ENCODE data around the gene LSS. TPM values are rescaled to one million over a fixed set of nuclear protein-coding genes. Genes with fewer than 3 reads are reported as not detected.

Gene LSS
- total RNA-seq, 1 donor from 2014 or later = 43.7 TPM

DNA sequence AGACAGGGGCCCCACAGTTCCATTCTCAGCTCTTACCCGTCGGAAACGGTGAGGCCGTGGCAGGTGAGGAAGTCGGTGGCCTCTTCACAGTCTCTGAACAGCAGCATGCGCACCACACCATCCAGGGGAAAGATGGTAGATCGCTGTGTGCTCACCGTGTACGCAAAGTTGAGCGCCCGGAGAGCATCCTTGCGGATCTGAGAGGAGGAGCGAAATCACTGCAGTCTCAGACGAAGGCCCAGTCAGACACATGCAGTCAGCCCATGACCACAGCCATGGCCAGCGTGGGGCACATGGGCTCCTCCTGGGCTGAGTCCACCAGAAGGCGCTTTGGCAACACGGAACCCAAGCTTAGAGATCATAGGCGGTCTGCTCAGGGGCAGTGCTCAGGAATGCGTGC, 38.4 kb upstream of the LSS start:
- Histone ChIP-seq H3K36me3 (ENCODE audit: control insufficient read depth, insufficient read depth, low read length) (peaks cover 34% of the 10 kb centered on the region), H3K4me3 (ENCODE audit: low read depth, low read length) (no peak overlapping the region), H3K27me3 (ENCODE audit: control insufficient read depth, insufficient read depth, low read length) (no peaks in the 10 kb centered on the region)
- no peak for TF ChIP-seq CTCF (IDR thresholded peaks at IDR 0.05; ENCODE audit: insufficient read depth, low read length, severe bottlenecking)
- no peak for DNase-seq (ENCODE audit: low read depth)
- no peak for FAIRE-seq

- Histone ChIP-seq H3K27me3 (ENCODE audit: control insufficient read depth, insufficient read depth, low read length) (no peaks in the 10 kb centered on the region), H3K36me3 (ENCODE audit: control insufficient read depth, insufficient read depth, low read length) (peaks cover 36% of the 10 kb centered on the region), H3K4me3 (ENCODE audit: low read depth, low read length) (no peak overlapping the region)
- FAIRE-seq = no peak
- TF ChIP-seq CTCF (IDR thresholded peaks at IDR 0.05; ENCODE audit: insufficient read depth, low read length, severe bottlenecking) = no peak
- DNase-seq (ENCODE audit: low read depth) = no peak
Observed at GRCh38 chr21:46265736-46266525, 37.4 kb upstream of the LSS start.

GRCh38 chr21:46264690-46265144, 36.1 kb upstream of the LSS start:
- no peak for TF ChIP-seq CTCF (IDR thresholded peaks at IDR 0.05; ENCODE audit: insufficient read depth, low read length, severe bottlenecking)
- FAIRE-seq (no peak), DNase-seq (ENCODE audit: low read depth) (no peak)
- peaks cover 39% of the 10 kb centered on the region for H3K36me3 ChIP-seq (ENCODE audit: control insufficient read depth, insufficient read depth, low read length)
- no peak overlapping the region for H3K4me3 ChIP-seq (ENCODE audit: low read depth, low read length)
- H3K27me3 ChIP-seq (ENCODE audit: control insufficient read depth, insufficient read depth, low read length) = no peaks in the 10 kb centered on the region

DNA sequence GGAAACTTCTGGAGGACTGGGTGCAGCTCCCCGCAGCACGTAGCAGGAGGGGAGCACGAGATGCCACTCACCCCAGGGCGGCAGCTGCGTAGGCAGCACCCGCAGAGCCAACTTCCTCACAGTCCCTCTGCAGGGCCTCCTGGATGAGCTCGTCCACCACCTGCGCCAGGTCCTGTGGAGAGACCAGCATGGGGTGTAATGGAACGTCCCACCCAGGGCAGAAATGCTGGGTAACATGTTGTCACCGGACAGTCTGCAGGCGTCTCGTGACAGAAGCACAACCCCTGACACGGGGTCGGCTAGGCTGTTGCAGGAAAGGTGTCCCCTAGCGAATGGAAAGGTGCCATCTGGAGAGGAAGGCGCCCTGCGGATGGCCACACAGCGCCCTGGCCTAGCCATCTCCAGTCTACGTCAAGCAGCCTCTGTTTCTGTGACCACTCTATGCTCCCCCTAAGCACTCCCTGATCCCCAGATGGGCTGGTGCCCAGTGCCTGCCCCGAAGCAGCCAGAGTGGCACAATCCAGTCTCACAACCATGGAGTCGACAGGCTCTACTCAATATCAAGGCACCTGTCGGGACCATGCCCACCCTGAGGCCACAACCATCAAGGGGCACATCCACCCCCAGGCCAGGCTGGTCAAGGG, 35.6 kb upstream of the LSS start:
- no peak overlapping the region for H3K4me3 ChIP-seq (ENCODE audit: low read depth, low read length)
- DNase-seq (ENCODE audit: low read depth) (no peak), FAIRE-seq (no peak)
- peaks cover 36% of the 10 kb centered on the region for H3K36me3 ChIP-seq (ENCODE audit: control insufficient read depth, insufficient read depth, low read length)
- H3K27me3 ChIP-seq (ENCODE audit: control insufficient read depth, insufficient read depth, low read length) = no peaks in the 10 kb centered on the region
- TF ChIP-seq CTCF (IDR thresholded peaks at IDR 0.05; ENCODE audit: insufficient read depth, low read length, severe bottlenecking) = no peak

GRCh38 chr21:46256501-46256994, 28.0 kb upstream of the LSS start:
- no peak for TF ChIP-seq CTCF (IDR thresholded peaks at IDR 0.05; ENCODE audit: insufficient read depth, low read length, severe bottlenecking)
- Histone ChIP-seq H3K27me3 (ENCODE audit: control insufficient read depth, insufficient read depth, low read length) (no peaks in the 10 kb centered on the region), H3K4me3 (ENCODE audit: low read depth, low read length) (no peak overlapping the region), H3K36me3 (ENCODE audit: control insufficient read depth, insufficient read depth, low read length) (peaks cover 43% of the 10 kb centered on the region)
- FAIRE-seq = no peak
- DNase-seq (ENCODE audit: low read depth) = no peak
